SK-N-MC (cell line): ENCODE data around the gene ADAMTS3.
A peak's percentile ranks its signal among the peaks of the same experiment; 100 is the strongest.

Experiments used
- DNase-seq: peaks from one replicate; pipeline ENCODE4 v3.0.0-alpha.2; 2011; ENCODE audit warnings: low read depth, low spot score
- H3K27ac ChIP-seq: fragments of 200-600 bp; sonication (generic); 2 replicates; pipeline ENCODE4 v1.5.1; 2016; ENCODE audit warnings: mixed run types
- H3K36me3 ChIP-seq: fragments of 200-600 bp; sonication (generic); 2 replicates; pipeline ENCODE4 v1.6.1; 2017; ENCODE audit warnings: antibody characterized with exemption, low read length, mixed read lengths; ENCODE audit not compliant: insufficient read depth
- H3K4me3 ChIP-seq: fragments of 200-600 bp; sonication (generic); 2 replicates; pipeline ENCODE4 v1.5.1; 2016
- H3K9ac ChIP-seq: fragments of 200-600 bp; sonication (generic); 2 replicates; pipeline ENCODE4 v1.8.0; 2017; ENCODE audit warnings: mixed run types, mixed read lengths; ENCODE audit not compliant: insufficient read length
- H3K9me3 ChIP-seq: fragments of 200-600 bp; sonication (generic); 2 replicates; pipeline ENCODE4 v1.6.1; 2017; ENCODE audit warnings: low read depth, mild to moderate bottlenecking, antibody characterized with exemption, low read length, moderate library complexity, mixed read lengths
- EZH2 ChIP-seq: fragments of 200-600 bp; sonication (generic); IDR thresholded peaks from one replicate; pipeline ENCODE4 v1.6.1; 2017; ENCODE audit warnings: antibody characterized with exemption
- FOXP2 ChIP-seq: optimal IDR thresholded peaks from 2 replicates; pipeline ENCODE3; 2011; ENCODE audit warnings: mild to moderate bottlenecking, moderate library complexity; ENCODE audit not compliant: insufficient read depth; ENCODE audit errors: extremely low read length, control extremely low read depth
- POLR2AphosphoS5 ChIP-seq: IDR thresholded peaks from 2 replicates; pipeline ENCODE4 v1.6.1; 2012; ENCODE audit warnings: mild to moderate bottlenecking, low read depth, low read length, borderline replicate concordance

Gene ADAMTS3

DNA sequence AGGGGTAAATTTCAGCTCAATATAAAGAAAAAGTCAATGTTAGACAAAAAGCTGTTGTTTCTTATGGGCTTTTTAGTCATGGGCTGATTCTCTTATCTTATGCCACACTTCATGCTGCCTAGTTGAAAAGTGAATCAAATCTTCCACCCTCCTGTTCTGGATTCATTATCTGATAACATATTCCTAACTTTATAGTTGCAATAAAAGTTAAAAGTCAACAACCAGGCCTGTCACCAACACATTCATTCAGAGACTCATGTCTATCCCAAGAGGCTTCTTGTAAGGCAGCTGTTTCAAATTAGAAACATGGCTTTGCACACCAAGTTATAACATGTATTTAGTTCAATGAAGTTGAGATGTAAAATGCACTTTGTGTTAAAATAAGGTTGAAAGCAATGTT, 243.8 kb downstream of the ADAMTS3 start:
- H3K27ac ChIP-seq, result peak overlapping the region; percentile 67
- H3K4me3 ChIP-seq, result peak overlapping the region; percentile 47
- peak; percentile 52 for DNase-seq
- no peaks in the 10 kb centered on the region for H3K36me3 ChIP-seq
- TF ChIP-seq FOXP2 (peak; percentile 20), EZH2 (no peak)
- peak overlapping the region; percentile 6 for H3K9ac ChIP-seq
- H3K9me3 ChIP-seq, result 0 out of 2 replicates have a peak, but pooled peaks cover 2% of the 10 kb centered on the region

GRCh38 chr4:72323227-72323626, 245.8 kb downstream of the ADAMTS3 start:
- H3K9ac ChIP-seq, result no peak overlapping the region
- 0 out of 2 replicates have a peak, but pooled peaks cover 2% of the 10 kb centered on the region for H3K9me3 ChIP-seq
- H3K27ac ChIP-seq, result no peak overlapping the region
- H3K4me3 ChIP-seq, result no peak overlapping the region
- no peaks in the 10 kb centered on the region for H3K36me3 ChIP-seq
- no peak for TF ChIP-seq EZH2
- TF ChIP-seq POLR2AphosphoS5, result no peak
- TF ChIP-seq FOXP2, result no peak
- DNase-seq, result no peak

GRCh38 chr4:72320223-72320948, 248.6 kb downstream of the ADAMTS3 start:
- no peak overlapping the region for H3K9ac ChIP-seq
- TF ChIP-seq POLR2AphosphoS5 (no peak), EZH2 (no peak), FOXP2 (no peak)
- H3K36me3 ChIP-seq, result no peaks in the 10 kb centered on the region
- DNase-seq, result no peak
- H3K9me3 ChIP-seq, result 0 out of 2 replicates have a peak, but pooled peaks cover 2% of the 10 kb centered on the region
- H3K4me3 ChIP-seq, result no peak overlapping the region
- H3K27ac ChIP-seq, result peak overlapping the region; percentile 56

DNA sequence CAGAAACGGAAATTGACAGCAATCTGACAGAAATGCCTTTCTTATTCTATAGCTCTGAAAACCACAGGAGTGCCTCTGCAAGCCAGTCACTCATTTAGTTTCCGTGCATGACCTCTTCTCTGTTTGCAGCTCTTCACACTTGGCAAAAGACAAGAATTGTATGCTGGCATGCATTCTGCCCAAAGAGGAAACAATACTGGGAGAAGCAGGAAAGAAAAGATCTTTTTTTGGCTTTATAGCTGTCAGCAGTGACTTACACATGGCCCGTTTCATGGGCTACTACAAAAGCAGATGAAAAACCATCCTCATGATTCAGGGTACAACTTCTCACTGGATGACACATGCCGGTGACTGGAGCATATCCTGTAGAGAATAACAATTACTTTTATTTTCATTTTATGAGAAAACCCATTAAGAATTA, 249.4 kb downstream of the ADAMTS3 start:
- no peaks in the 10 kb centered on the region for H3K36me3 ChIP-seq
- no peak for TF ChIP-seq EZH2
- no peak for TF ChIP-seq FOXP2
- no peak for TF ChIP-seq POLR2AphosphoS5
- 0 out of 2 replicates have a peak, but pooled peaks cover 2% of the 10 kb centered on the region for H3K9me3 ChIP-seq
- peak overlapping the region; percentile 56; the same call in 1 of the 2 replicates for H3K27ac ChIP-seq
- H3K4me3 ChIP-seq, result no peak overlapping the region
- DNase-seq, result no peak
- no peak overlapping the region for H3K9ac ChIP-seq

- H3K36me3 ChIP-seq, result no peaks in the 10 kb centered on the region
- no peak for DNase-seq
- no peak overlapping the region for H3K4me3 ChIP-seq
- TF ChIP-seq POLR2AphosphoS5 (no peak), FOXP2 (no peak), EZH2 (no peak)
- 0 out of 2 replicates have a peak, but pooled peaks cover 2% of the 10 kb centered on the region for H3K9me3 ChIP-seq
- H3K9ac ChIP-seq, result no peak overlapping the region
- no peak overlapping the region for H3K27ac ChIP-seq
Measured at GRCh38 chr4:72318421-72319170, 250.4 kb downstream of the ADAMTS3 start.

- Histone ChIP-seq H3K9me3 (no peaks in the 10 kb centered on the region), H3K36me3 (no peaks in the 10 kb centered on the region), H3K9ac (no peak overlapping the region), H3K4me3 (no peak overlapping the region), H3K27ac (no peak overlapping the region)
- no peak for DNase-seq
- TF ChIP-seq POLR2AphosphoS5 (no peak), EZH2 (no peak), FOXP2 (no peak)
Measured at GRCh38 chr4:72314869-72315268, 254.2 kb downstream of the ADAMTS3 start.

DNA sequence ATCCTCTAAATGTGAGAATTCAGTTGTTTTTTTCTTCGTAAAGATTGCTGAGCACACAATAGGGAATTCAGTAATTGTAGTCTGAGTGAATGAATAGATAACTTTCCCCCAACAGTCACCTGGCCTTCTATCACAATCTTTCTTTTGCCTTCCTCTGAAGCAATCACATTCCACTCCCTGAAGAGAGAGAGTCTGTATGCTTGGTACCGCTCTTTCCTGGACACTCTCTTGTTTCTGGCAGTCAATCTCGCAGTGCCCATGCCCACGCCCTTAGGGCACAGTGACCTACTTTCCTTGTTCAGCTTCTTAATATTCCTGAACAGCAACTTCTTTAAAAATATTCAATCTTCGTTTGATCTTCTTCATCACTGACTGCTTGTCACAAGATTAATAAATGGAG, 255.9 kb downstream of the ADAMTS3 start:
- peak overlapping the region; percentile 14; the same call in 1 of the 2 replicates for H3K27ac ChIP-seq
- no peak for DNase-seq
- no peak overlapping the region for H3K4me3 ChIP-seq
- H3K36me3 ChIP-seq, result no peaks in the 10 kb centered on the region
- H3K9ac ChIP-seq, result no peak overlapping the region
- no peak for TF ChIP-seq FOXP2
- no peak for TF ChIP-seq EZH2
- TF ChIP-seq POLR2AphosphoS5, result no peak
- no peaks in the 10 kb centered on the region for H3K9me3 ChIP-seq

GRCh38 chr4:72312032-72312650, 256.9 kb downstream of the ADAMTS3 start:
- Histone ChIP-seq H3K9ac (no peak overlapping the region), H3K4me3 (no peak overlapping the region), H3K27ac (peak overlapping the region; percentile 14), H3K9me3 (no peaks in the 10 kb centered on the region), H3K36me3 (no peaks in the 10 kb centered on the region)
- TF ChIP-seq POLR2AphosphoS5, result no peak
- no peak for TF ChIP-seq FOXP2
- no peak for TF ChIP-seq EZH2
- DNase-seq, result no peak
